GM12873 (cell line): ENCODE measurements around the gene CRYBA4.

Experiments
- CTCF ChIP-seq: IDR thresholded peaks from 2 replicates; pipeline ENCODE4 v1.5.1; 2012; ENCODE audit warnings: low read depth, mild to moderate bottlenecking, moderate library complexity, low read length, control low read depth; ENCODE audit not compliant: insufficient read depth; ENCODE audit errors: missing control alignments

The CRYBA4 gene

GRCh38 chr22:26621663-26622062, at the start of gene CRYBA4:
CRYBA4 (plus strand) TSS chr22:26621963; CDS start chr22:26622597, 634 bp downstream.
- TF ChIP-seq CTCF = no peak

GRCh38 chr22:26573026-26573662, 48.6 kb upstream of the CRYBA4 start:
- TF ChIP-seq CTCF = no peak

GRCh38 chr22:26574001-26574723, 47.6 kb upstream of the CRYBA4 start:
- TF ChIP-seq CTCF = no peak

- TF ChIP-seq CTCF = no peak
Measured at GRCh38 chr22:26576026-26576680, 45.6 kb upstream of the CRYBA4 start.

GRCh38 chr22:26577081-26577480, 44.7 kb upstream of the CRYBA4 start:
- no peak for TF ChIP-seq CTCF

GRCh38 chr22:26579331-26579886, 42.4 kb upstream of the CRYBA4 start:
- TF ChIP-seq CTCF = no peak
